Natural killer cell treated with Interleukin-12 subunit alpha and Interleukin-12 subunit beta and Interleukin-15 and Interleukin-18, amount 100 ng/mL, for 72 hours (primary cell): ENCODE results near the gene UBE2D4. TPM values are rescaled to one million over a fixed set of nuclear protein-coding genes. Genes with fewer than 3 reads are reported as not detected.
"Not testable (repeated sequence)": the region's sequence is repeated elsewhere in the genome, so short reads cannot be mapped to it uniquely, and the experiment has no call there.

Experiments
- ATAC-seq, 2 donors: fragments of 150-1000 bp; cut with Tn5 transposase in 1 of 2; sonication (Bioruptor Pico), chemical (Tn5 transposase) in 1 of 2; 2 replicates each; pipeline ENCODE4 v1.10.0; 2021
- DNase-seq: peaks from one replicate; pipeline ENCODE4 v3.0.0; 2022; ENCODE audit warnings: low spot score
- H3K27ac Mint-ChIP-seq, 2 donors: 1 replicate in 1 of 2; 2 replicates in 1 of 2; pipeline ENCODE4 v1.8.0; 2022; ENCODE audit warnings: mixed read lengths in 2 of 2, mild to moderate bottlenecking in 1 of 2, moderate library complexity in 1 of 2
- H3K27me3 Mint-ChIP-seq, 2 donors: 1 replicate in 1 of 2; 2 replicates in 1 of 2; pipeline ENCODE4 v1.8.0; 2022; ENCODE audit warnings: mixed read lengths in 2 of 2
- H3K36me3 Mint-ChIP-seq: one replicate; pipeline ENCODE4 v1.8.0; 2022; ENCODE audit warnings: mixed read lengths
- H3K4me1 Mint-ChIP-seq, 2 donors: 1 replicate in 1 of 2; 2 replicates in 1 of 2; pipeline ENCODE4 v1.8.0; 2022; ENCODE audit warnings: low read depth in 2 of 2, mixed read lengths in 2 of 2, mild to moderate bottlenecking in 1 of 2
- H3K4me3 Mint-ChIP-seq: one replicate; pipeline ENCODE4 v1.8.0; 2022; ENCODE audit warnings: mixed read lengths
- H3K9me3 Mint-ChIP-seq: 2 replicates; pipeline ENCODE4 v1.8.0; 2022; ENCODE audit warnings: mixed read lengths
- total RNA-seq, 2 donors: library from RNA; stranded (reverse); gene quantifications; one replicate each; pipeline ENCODE4 v1.2.3, GENCODE V29; 2022

UBE2D4 gene
- total RNA-seq, 2 donors from 2014 or later, result 10.8 to 11.2 TPM

- not testable (repeated sequence) for H3K27ac Mint-ChIP-seq, ATAC-seq, DNase-seq, H3K36me3 Mint-ChIP-seq, H3K4me1 Mint-ChIP-seq, H3K9me3 Mint-ChIP-seq, H3K27me3 Mint-ChIP-seq, H3K4me3 Mint-ChIP-seq
These were observed 63.9 kb downstream of the UBE2D4 start for GRCh38 chr7:43990011-43990585.

- ATAC-seq, H3K9me3 Mint-ChIP-seq, H3K4me3 Mint-ChIP-seq, H3K27me3 Mint-ChIP-seq, H3K36me3 Mint-ChIP-seq, DNase-seq, H3K27ac Mint-ChIP-seq, H3K4me1 Mint-ChIP-seq: not testable (repeated sequence)
These were observed 64.6 kb downstream of the UBE2D4 start for GRCh38 chr7:43990829-43991228.

- H3K4me3 Mint-ChIP-seq, ATAC-seq, H3K9me3 Mint-ChIP-seq, H3K27me3 Mint-ChIP-seq, H3K36me3 Mint-ChIP-seq, H3K4me1 Mint-ChIP-seq, H3K27ac Mint-ChIP-seq, DNase-seq: not testable (repeated sequence)
These were observed 66.7 kb downstream of the UBE2D4 start for GRCh38 chr7:43992896-43993295.

GRCh38 chr7:43994681-43995080 lies 68.4 kb downstream of the UBE2D4 start:
- ATAC-seq, result peak in 1 of 2 donors; percentile 39
- H3K27me3 Mint-ChIP-seq, H3K4me3 Mint-ChIP-seq, H3K4me1 Mint-ChIP-seq, H3K36me3 Mint-ChIP-seq, H3K27ac Mint-ChIP-seq, H3K9me3 Mint-ChIP-seq, DNase-seq: not testable (repeated sequence)

GRCh38 chr7:43997532-43997931 lies 71.3 kb downstream of the UBE2D4 start, which contains the start of gene SPDYE1:
Gene SPDYE1 (plus strand): TSS chr7:43997897. CDS start chr7:43999950, 2,053 bp downstream.
- H3K27me3 Mint-ChIP-seq, H3K4me1 Mint-ChIP-seq, H3K36me3 Mint-ChIP-seq, H3K27ac Mint-ChIP-seq, H3K9me3 Mint-ChIP-seq, ATAC-seq, H3K4me3 Mint-ChIP-seq, DNase-seq: not testable (repeated sequence)

Other genes with a start within 250 kb of the UBE2D4 start
- 100 to 1,000 TPM in 1 of 2 donors, 10 to 100 TPM in 1; 77.2 to 119 TPM for gene COA1, start 196.9 kb upstream of the UBE2D4 start, total RNA-seq
- 10 to 100 TPM; 34.6 to 62.0 TPM for gene BLVRA, start 167.8 kb upstream of the UBE2D4 start, total RNA-seq
- 10 to 100 TPM; 72.6 to 95.3 TPM for gene MRPS24, start 56.9 kb upstream of the UBE2D4 start, total RNA-seq
- 10 to 100 TPM; 29.4 TPM for gene URGCP, start 19.8 kb upstream of the UBE2D4 start, total RNA-seq
- not detected for gene SPDYE1, start 71.5 kb downstream of the UBE2D4 start, total RNA-seq
- 100 to 1,000 TPM; 173 to 202 TPM for gene DBNL, start 118.3 kb downstream of the UBE2D4 start, total RNA-seq
- not detected for gene PGAM2, start 139.1 kb downstream of the UBE2D4 start, total RNA-seq
- gene POLM, start 156.1 kb downstream of the UBE2D4 start, total RNA-seq, result 10 to 100 TPM; 25.9 to 66.9 TPM
- 1 to 10 TPM; 1.0 to 2.4 TPM for gene AEBP1, start 177.9 kb downstream of the UBE2D4 start, total RNA-seq
- 100 to 1,000 TPM; 101 to 229 TPM for gene POLD2, start 197.1 kb downstream of the UBE2D4 start, total RNA-seq
- gene MYL7, start 214.9 kb downstream of the UBE2D4 start, total RNA-seq, result not detected